OCI-LY7 (cell line): ENCODE results near the gene SLC25A30.

Source experiments
- EZH2phosphoT487 ChIP-seq: fragments of 200-600 bp; sonication (generic); IDR thresholded peaks from 2 replicates; pipeline ENCODE4 v1.6.1; 2018; ENCODE audit warnings: low read depth, borderline replicate concordance, mild to moderate bottlenecking, mixed run types, antibody characterized with exemption, low read length, moderate library complexity, mixed read lengths
- TF ChIP-seq, protein P1 (sequence below): fragments of 200-600 bp; sonication (generic); conservative IDR thresholded peaks from 2 replicates; pipeline ENCODE4 v1.5.1; 2014; ENCODE audit warnings: mild to moderate bottlenecking, antibody characterized with exemption, low read length, moderate library complexity, mixed read lengths

DNA sequence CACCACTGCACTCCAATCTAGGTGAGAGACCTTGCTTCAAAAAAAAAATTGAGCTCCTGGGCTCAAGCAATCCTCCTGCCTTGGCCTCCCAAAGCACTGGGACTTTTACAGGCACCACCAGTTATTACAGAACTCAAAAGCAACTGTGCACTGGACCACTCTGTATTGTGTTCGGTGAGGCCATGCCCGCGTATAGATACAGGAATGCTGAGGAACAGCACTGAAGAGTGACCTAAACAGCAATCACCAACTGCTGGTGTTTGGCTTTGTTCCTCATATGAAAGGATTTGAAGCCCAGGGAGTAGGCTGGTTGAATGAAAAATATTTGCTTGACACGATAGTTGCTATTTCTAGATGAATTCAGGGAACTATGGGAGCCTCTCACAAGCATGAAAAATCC, 29.5 kb downstream of the SLC25A30 start:
- TF ChIP-seq, protein P1, sequence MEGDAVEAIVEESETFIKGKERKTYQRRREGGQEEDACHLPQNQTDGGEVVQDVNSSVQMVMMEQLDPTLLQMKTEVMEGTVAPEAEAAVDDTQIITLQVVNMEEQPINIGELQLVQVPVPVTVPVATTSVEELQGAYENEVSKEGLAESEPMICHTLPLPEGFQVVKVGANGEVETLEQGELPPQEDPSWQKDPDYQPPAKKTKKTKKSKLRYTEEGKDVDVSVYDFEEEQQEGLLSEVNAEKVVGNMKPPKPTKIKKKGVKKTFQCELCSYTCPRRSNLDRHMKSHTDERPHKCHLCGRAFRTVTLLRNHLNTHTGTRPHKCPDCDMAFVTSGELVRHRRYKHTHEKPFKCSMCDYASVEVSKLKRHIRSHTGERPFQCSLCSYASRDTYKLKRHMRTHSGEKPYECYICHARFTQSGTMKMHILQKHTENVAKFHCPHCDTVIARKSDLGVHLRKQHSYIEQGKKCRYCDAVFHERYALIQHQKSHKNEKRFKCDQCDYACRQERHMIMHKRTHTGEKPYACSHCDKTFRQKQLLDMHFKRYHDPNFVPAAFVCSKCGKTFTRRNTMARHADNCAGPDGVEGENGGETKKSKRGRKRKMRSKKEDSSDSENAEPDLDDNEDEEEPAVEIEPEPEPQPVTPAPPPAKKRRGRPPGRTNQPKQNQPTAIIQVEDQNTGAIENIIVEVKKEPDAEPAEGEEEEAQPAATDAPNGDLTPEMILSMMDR: no peak
- no peak for TF ChIP-seq EZH2phosphoT487
